HG02938 (cell line): ENCODE measurements around the gene FARP2.

ENCODE experiments used
- ATAC-seq: cut with Tn5 transposase; IDR thresholded peaks from one replicate; pipeline ENCODE4 v1.9.1; 2021; ENCODE audit warnings: mild to moderate bottlenecking, moderate library complexity; ENCODE audit not compliant: unreplicated experiment

Gene FARP2

GRCh38 chr2:241483305-241483704 is 127.2 kb downstream of the FARP2 start:
- ATAC-seq: no peak

- no peak for ATAC-seq
Observed at GRCh38 chr2:241485172-241485911, 129.3 kb downstream of the FARP2 start.

- ATAC-seq: no peak
Observed at GRCh38 chr2:241489088-241489487, 133.0 kb downstream of the FARP2 start.

- no peak for ATAC-seq
Observed at GRCh38 chr2:241489733-241490680, 133.9 kb downstream of the FARP2 start.

GRCh38 chr2:241490825-241491506 is 134.9 kb downstream of the FARP2 start:
- ATAC-seq: no peak

- ATAC-seq: no peak
Observed at GRCh38 chr2:241491549-241492173, 135.6 kb downstream of the FARP2 start.

GRCh38 chr2:241492174-241492565 is 136.1 kb downstream of the FARP2 start:
- ATAC-seq: no peak

GRCh38 chr2:241493092-241493491 is 137.0 kb downstream of the FARP2 start:
- no peak for ATAC-seq

- ATAC-seq: no peak
Observed at GRCh38 chr2:241494311-241494908, 138.3 kb downstream of the FARP2 start.

GRCh38 chr2:241495172-241496002 is 139.3 kb downstream of the FARP2 start:
- ATAC-seq: no peak

- no peak for ATAC-seq
Observed at GRCh38 chr2:241496003-241496707, 140.1 kb downstream of the FARP2 start.

- no peak for ATAC-seq
Observed at GRCh38 chr2:241496904-241497877, 141.1 kb downstream of the FARP2 start.

- no peak for ATAC-seq
Observed at GRCh38 chr2:241498115-241499070, 142.3 kb downstream of the FARP2 start.

- no peak for ATAC-seq
Observed at GRCh38 chr2:241499146-241499965, 143.3 kb downstream of the FARP2 start.

- no peak for ATAC-seq
Observed at GRCh38 chr2:241500016-241500415, 143.9 kb downstream of the FARP2 start.

- ATAC-seq: no peak
Observed at GRCh38 chr2:241500431-241500975, 144.4 kb downstream of the FARP2 start.
